GM23338 (cell line): Measurements from ENCODE around the gene TFB2M. TPM values are rescaled to one million over a fixed set of nuclear protein-coding genes. Genes with fewer than 3 reads are reported as not detected.

ENCODE experiments used
- ATAC-seq: fragments of 200-7000 bp; cut with Tn5 transposase; 3 replicates; pipeline ENCODE4 v1.9.1; 2020
- DNase-seq: peaks from one replicate; pipeline ENCODE4 v3.0.0-alpha.2; 2015; ENCODE audit warnings: low spot score
- H2AFZ ChIP-seq: fragments of 200-600 bp; sonication (generic); 2 replicates; pipeline ENCODE4 v1.8.0; 2016; ENCODE audit warnings: antibody characterized with exemption, mild to moderate bottlenecking, moderate library complexity
- H3F3A ChIP-seq: fragments of 200-600 bp; sonication (generic); replicated peaks from 2 replicates; pipeline ENCODE4 v1.8.0; 2017; ENCODE audit warnings: antibody characterized with exemption, mixed run types, low read depth
- H3K27ac ChIP-seq: fragments of 200-600 bp; sonication (generic); 2 replicates; pipeline ENCODE4 v1.6.1; 2016; ENCODE audit warnings: low read depth
- H3K27me3 ChIP-seq: fragments of 200-600 bp; sonication (generic); 2 replicates; pipeline ENCODE4 v1.8.0; 2016; ENCODE audit warnings: mild to moderate bottlenecking, mixed run types, moderate library complexity; ENCODE audit not compliant: insufficient read depth
- H3K36me3 ChIP-seq: fragments of 200-600 bp; sonication (generic); 2 replicates; pipeline ENCODE4 v1.8.0; 2016; ENCODE audit warnings: mild to moderate bottlenecking; ENCODE audit not compliant: insufficient read depth
- H3K4me1 ChIP-seq: fragments of 200-600 bp; sonication (generic); 2 replicates; pipeline ENCODE4 v1.8.0; 2016; ENCODE audit warnings: mild to moderate bottlenecking, moderate library complexity; ENCODE audit not compliant: insufficient read depth
- H3K4me2 ChIP-seq: fragments of 200-600 bp; sonication (generic); 2 replicates; pipeline ENCODE4 v1.7.1; 2017; ENCODE audit warnings: mixed run types
- H3K4me3 ChIP-seq: fragments of 200-600 bp; sonication (generic); 2 replicates; pipeline ENCODE4 v1.6.1; 2016; ENCODE audit warnings: mixed run types
- H3K79me2 ChIP-seq: fragments of 200-600 bp; sonication (generic); replicated peaks from 2 replicates; pipeline ENCODE4 v1.8.0; 2017; ENCODE audit warnings: mild to moderate bottlenecking; ENCODE audit not compliant: insufficient read depth
- H3K9me2 ChIP-seq: fragments of 200-600 bp; sonication (generic); 2 replicates; pipeline ENCODE4 v1.8.0; 2017; ENCODE audit not compliant: insufficient read depth
- H4K20me1 ChIP-seq: fragments of 200-600 bp; sonication (generic); replicated peaks from 2 replicates; pipeline ENCODE4 v1.8.0; 2017; ENCODE audit warnings: mild to moderate bottlenecking; ENCODE audit not compliant: insufficient read depth
- H3K27ac Mint-ChIP-seq: 2 replicates; pipeline ENCODE4 v1.8.0; 2020; ENCODE audit warnings: inconsistent platforms, mild to moderate bottlenecking, moderate library complexity, mixed read lengths
- H3K27me3 Mint-ChIP-seq: 3 replicates; pipeline ENCODE4 v1.8.0; 2022; ENCODE audit warnings: low read depth, mild to moderate bottlenecking, moderate library complexity, mixed read lengths, inconsistent platforms; ENCODE audit not compliant: insufficient read depth, poor library complexity
- H3K36me3 Mint-ChIP-seq: 3 replicates; pipeline ENCODE4 v1.8.0; 2021; ENCODE audit warnings: low read depth, mild to moderate bottlenecking, inconsistent platforms, moderate library complexity, mixed read lengths
- H3K4me1 Mint-ChIP-seq: 3 replicates; pipeline ENCODE4 v1.8.0; 2020; ENCODE audit warnings: mild to moderate bottlenecking, inconsistent platforms, mixed read lengths
- H3K4me3 Mint-ChIP-seq: 3 replicates; pipeline ENCODE4 v1.8.0; 2021; ENCODE audit warnings: moderate library complexity, mild to moderate bottlenecking, inconsistent platforms, mixed read lengths
- H3K9me3 Mint-ChIP-seq: 3 replicates; pipeline ENCODE4 v1.8.0; 2020; ENCODE audit warnings: moderate library complexity, mild to moderate bottlenecking, inconsistent platforms, mixed read lengths
- CREB1 ChIP-seq: fragments of 250-450 bp; sonication (Bioruptor Pico); IDR thresholded peaks from 2 replicates; pipeline ENCODE4 v1.5.0; 2020; ENCODE audit warnings: low read depth, mild to moderate bottlenecking, moderate library complexity
- EZH2phosphoT487 ChIP-seq: fragments of 200-600 bp; sonication (generic); IDR thresholded peaks from one replicate; pipeline ENCODE4 v1.8.1; 2018; ENCODE audit warnings: antibody characterized with exemption; ENCODE audit not compliant: unreplicated experiment
- POLR2AphosphoS5 ChIP-seq: IDR thresholded peaks from 2 replicates; pipeline ENCODE4 v1.6.1; 2016; ENCODE audit warnings: antibody characterized with exemption, low read depth
- STAT1 ChIP-seq: IDR thresholded peaks from one replicate; pipeline ENCODE4 v1.6.1; 2016; ENCODE audit warnings: antibody characterized with exemption; ENCODE audit not compliant: unreplicated experiment
- ZNF114 ChIP-seq: fragments of 250-450 bp; sonication (Bioruptor Pico); IDR thresholded peaks from 2 replicates; pipeline ENCODE4 v1.5.0; 2020; ENCODE audit warnings: mild to moderate bottlenecking, moderate library complexity
- ZNF331 ChIP-seq: fragments of 250-450 bp; sonication (Bioruptor Pico); IDR thresholded peaks from 2 replicates; pipeline ENCODE4 v1.5.0; 2020; ENCODE audit warnings: low read depth, mild to moderate bottlenecking, moderate library complexity
- polyA plus RNA-seq: library from polyadenylated mRNA; unstranded; fragments of >200 nt; fragmentation: Nextera tagmentation; extraction: Ambion mirVana; gene quantifications from 2 replicates; pipeline ENCODE4 v1.2.1, GENCODE V29; 2016
- total RNA-seq: library from RNA; depleted of rRNA; stranded (reverse); fragments of >200 nt; shearing (Covaris generic); gene quantifications from 2 replicates; pipeline ENCODE4 v1.2.3, GENCODE V29; 2014
- TF ChIP-seq, protein P1 (sequence below): IDR thresholded peaks from 2 replicates; pipeline ENCODE4 v1.6.1; 2016; ENCODE audit warnings: antibody characterized with exemption
- TF ChIP-seq, protein P2 (sequence below), 2 experiments: fragments of 200-600 bp in 1 of 2; sonication (generic) in 1 of 2; conservative IDR thresholded peaks; 2 replicates each; pipeline versions ENCODE4 v1.5.1 to v1.6.1; 2016 to 2017; ENCODE audit warnings: antibody characterized with exemption in 2 of 2, low read depth in 2 of 2, mild to moderate bottlenecking in 2 of 2, moderate library complexity in 1 of 2
- TF ChIP-seq, protein P3 (sequence below): fragments of 250-450 bp; sonication (Bioruptor Pico); IDR thresholded peaks from 2 replicates; pipeline ENCODE4 v1.5.0; 2020; ENCODE audit warnings: mild to moderate bottlenecking, moderate library complexity

TFB2M gene
- total and polyA plus RNA-seq, 2 experiments from 2014 or later = 18.7 to 24.9 TPM

- ATAC-seq (peak; percentile 88), DNase-seq (peak; percentile 91)
- H3K27me3 ChIP-seq = peaks cover 5% of the 10 kb centered on the region; the same call in 1 of the 2 replicates
- no peaks in the 10 kb centered on the region; the same call in 1 of the 2 replicates for H3K36me3 ChIP-seq
- peak within 1 kb of the TSS; percentile 98 for H2AFZ ChIP-seq
- H3K27ac ChIP-seq = no peak within 1 kb of the TSS
- peaks cover 15% of the 10 kb centered on the region for H3K27me3 Mint-ChIP-seq
- peaks cover 6% of the 10 kb centered on the region; the same call in 1 of the 3 replicates for H3K9me3 Mint-ChIP-seq
- H3K4me3 ChIP-seq = peak within 1 kb of the TSS; percentile 80
- H3K4me1 Mint-ChIP-seq = peaks cover 13% of the 10 kb centered on the region
- H3K27ac Mint-ChIP-seq = peak within 1 kb of the TSS; percentile 94
- TF ChIP-seq ZNF114 = no peak
- peak; percentile 82 for TF ChIP-seq POLR2AphosphoS5
- TF ChIP-seq, protein P1, sequence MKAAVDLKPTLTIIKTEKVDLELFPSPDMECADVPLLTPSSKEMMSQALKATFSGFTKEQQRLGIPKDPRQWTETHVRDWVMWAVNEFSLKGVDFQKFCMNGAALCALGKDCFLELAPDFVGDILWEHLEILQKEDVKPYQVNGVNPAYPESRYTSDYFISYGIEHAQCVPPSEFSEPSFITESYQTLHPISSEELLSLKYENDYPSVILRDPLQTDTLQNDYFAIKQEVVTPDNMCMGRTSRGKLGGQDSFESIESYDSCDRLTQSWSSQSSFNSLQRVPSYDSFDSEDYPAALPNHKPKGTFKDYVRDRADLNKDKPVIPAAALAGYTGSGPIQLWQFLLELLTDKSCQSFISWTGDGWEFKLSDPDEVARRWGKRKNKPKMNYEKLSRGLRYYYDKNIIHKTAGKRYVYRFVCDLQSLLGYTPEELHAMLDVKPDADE = peak; percentile 7; the same call in 1 of the 2 replicates
- no peaks in the 10 kb centered on the region; the same call in 2 of the 3 replicates for H3K36me3 Mint-ChIP-seq
- H3K9me2 ChIP-seq = no peaks in the 10 kb centered on the region
- H3F3A ChIP-seq = no peaks in the 10 kb centered on the region
- peak within 1 kb of the TSS; percentile 94 for H3K4me3 Mint-ChIP-seq
- peak within 1 kb of the TSS; percentile 88 for H3K4me2 ChIP-seq
- peaks cover 7% of the 10 kb centered on the region for H3K4me1 ChIP-seq
- peaks cover 29% of the 10 kb centered on the region for H3K79me2 ChIP-seq
- 0 out of 2 replicates have a peak, but pooled peaks cover 4% of the 10 kb centered on the region for H4K20me1 ChIP-seq
These were observed 59.2 kb downstream of the TFB2M start, which contains the start of gene SMYD3 for GRCh38 chr1:246506674-246507481. TSS of gene SMYD3 (minus strand) at chr1:246507279.

- Histone ChIP-seq H3K4me1 (peaks cover 7% of the 10 kb centered on the region), H3K4me2 (peak overlapping the region; percentile 88), H3F3A (no peaks in the 10 kb centered on the region), H3K9me2 (no peaks in the 10 kb centered on the region), H3K27me3 (peaks cover 5% of the 10 kb centered on the region; the same call in 1 of the 2 replicates), H2AFZ (peak overlapping the region; percentile 84), H3K27ac (no peak overlapping the region), H3K4me3 (peak overlapping the region; percentile 80), H3K36me3 (no peaks in the 10 kb centered on the region; the same call in 1 of the 2 replicates), H4K20me1 (0 out of 2 replicates have a peak, but pooled peaks cover 4% of the 10 kb centered on the region), H3K79me2 (peaks cover 34% of the 10 kb centered on the region)
- peaks cover 15% of the 10 kb centered on the region for H3K27me3 Mint-ChIP-seq
- peaks cover 5% of the 10 kb centered on the region; the same call in 1 of the 3 replicates for H3K9me3 Mint-ChIP-seq
- H3K4me3 Mint-ChIP-seq = peak overlapping the region; percentile 94
- peaks cover 13% of the 10 kb centered on the region for H3K4me1 Mint-ChIP-seq
- ATAC-seq (peak; percentile 42), DNase-seq (no peak)
- H3K27ac Mint-ChIP-seq = peak overlapping the region; percentile 9
- H3K36me3 Mint-ChIP-seq = no peaks in the 10 kb centered on the region; the same call in 2 of the 3 replicates
- TF ChIP-seq, protein P1 = no peak
- TF ChIP-seq ZNF114 = no peak
- TF ChIP-seq POLR2AphosphoS5 = no peak
- TF ChIP-seq, protein P2, sequence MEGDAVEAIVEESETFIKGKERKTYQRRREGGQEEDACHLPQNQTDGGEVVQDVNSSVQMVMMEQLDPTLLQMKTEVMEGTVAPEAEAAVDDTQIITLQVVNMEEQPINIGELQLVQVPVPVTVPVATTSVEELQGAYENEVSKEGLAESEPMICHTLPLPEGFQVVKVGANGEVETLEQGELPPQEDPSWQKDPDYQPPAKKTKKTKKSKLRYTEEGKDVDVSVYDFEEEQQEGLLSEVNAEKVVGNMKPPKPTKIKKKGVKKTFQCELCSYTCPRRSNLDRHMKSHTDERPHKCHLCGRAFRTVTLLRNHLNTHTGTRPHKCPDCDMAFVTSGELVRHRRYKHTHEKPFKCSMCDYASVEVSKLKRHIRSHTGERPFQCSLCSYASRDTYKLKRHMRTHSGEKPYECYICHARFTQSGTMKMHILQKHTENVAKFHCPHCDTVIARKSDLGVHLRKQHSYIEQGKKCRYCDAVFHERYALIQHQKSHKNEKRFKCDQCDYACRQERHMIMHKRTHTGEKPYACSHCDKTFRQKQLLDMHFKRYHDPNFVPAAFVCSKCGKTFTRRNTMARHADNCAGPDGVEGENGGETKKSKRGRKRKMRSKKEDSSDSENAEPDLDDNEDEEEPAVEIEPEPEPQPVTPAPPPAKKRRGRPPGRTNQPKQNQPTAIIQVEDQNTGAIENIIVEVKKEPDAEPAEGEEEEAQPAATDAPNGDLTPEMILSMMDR (conservative IDR thresholded peaks at IDR 0.05; ENCODE audit: low read depth in 2 of 2) = no peak
- TF ChIP-seq ZNF331 = no peak
- TF ChIP-seq, protein P3, sequence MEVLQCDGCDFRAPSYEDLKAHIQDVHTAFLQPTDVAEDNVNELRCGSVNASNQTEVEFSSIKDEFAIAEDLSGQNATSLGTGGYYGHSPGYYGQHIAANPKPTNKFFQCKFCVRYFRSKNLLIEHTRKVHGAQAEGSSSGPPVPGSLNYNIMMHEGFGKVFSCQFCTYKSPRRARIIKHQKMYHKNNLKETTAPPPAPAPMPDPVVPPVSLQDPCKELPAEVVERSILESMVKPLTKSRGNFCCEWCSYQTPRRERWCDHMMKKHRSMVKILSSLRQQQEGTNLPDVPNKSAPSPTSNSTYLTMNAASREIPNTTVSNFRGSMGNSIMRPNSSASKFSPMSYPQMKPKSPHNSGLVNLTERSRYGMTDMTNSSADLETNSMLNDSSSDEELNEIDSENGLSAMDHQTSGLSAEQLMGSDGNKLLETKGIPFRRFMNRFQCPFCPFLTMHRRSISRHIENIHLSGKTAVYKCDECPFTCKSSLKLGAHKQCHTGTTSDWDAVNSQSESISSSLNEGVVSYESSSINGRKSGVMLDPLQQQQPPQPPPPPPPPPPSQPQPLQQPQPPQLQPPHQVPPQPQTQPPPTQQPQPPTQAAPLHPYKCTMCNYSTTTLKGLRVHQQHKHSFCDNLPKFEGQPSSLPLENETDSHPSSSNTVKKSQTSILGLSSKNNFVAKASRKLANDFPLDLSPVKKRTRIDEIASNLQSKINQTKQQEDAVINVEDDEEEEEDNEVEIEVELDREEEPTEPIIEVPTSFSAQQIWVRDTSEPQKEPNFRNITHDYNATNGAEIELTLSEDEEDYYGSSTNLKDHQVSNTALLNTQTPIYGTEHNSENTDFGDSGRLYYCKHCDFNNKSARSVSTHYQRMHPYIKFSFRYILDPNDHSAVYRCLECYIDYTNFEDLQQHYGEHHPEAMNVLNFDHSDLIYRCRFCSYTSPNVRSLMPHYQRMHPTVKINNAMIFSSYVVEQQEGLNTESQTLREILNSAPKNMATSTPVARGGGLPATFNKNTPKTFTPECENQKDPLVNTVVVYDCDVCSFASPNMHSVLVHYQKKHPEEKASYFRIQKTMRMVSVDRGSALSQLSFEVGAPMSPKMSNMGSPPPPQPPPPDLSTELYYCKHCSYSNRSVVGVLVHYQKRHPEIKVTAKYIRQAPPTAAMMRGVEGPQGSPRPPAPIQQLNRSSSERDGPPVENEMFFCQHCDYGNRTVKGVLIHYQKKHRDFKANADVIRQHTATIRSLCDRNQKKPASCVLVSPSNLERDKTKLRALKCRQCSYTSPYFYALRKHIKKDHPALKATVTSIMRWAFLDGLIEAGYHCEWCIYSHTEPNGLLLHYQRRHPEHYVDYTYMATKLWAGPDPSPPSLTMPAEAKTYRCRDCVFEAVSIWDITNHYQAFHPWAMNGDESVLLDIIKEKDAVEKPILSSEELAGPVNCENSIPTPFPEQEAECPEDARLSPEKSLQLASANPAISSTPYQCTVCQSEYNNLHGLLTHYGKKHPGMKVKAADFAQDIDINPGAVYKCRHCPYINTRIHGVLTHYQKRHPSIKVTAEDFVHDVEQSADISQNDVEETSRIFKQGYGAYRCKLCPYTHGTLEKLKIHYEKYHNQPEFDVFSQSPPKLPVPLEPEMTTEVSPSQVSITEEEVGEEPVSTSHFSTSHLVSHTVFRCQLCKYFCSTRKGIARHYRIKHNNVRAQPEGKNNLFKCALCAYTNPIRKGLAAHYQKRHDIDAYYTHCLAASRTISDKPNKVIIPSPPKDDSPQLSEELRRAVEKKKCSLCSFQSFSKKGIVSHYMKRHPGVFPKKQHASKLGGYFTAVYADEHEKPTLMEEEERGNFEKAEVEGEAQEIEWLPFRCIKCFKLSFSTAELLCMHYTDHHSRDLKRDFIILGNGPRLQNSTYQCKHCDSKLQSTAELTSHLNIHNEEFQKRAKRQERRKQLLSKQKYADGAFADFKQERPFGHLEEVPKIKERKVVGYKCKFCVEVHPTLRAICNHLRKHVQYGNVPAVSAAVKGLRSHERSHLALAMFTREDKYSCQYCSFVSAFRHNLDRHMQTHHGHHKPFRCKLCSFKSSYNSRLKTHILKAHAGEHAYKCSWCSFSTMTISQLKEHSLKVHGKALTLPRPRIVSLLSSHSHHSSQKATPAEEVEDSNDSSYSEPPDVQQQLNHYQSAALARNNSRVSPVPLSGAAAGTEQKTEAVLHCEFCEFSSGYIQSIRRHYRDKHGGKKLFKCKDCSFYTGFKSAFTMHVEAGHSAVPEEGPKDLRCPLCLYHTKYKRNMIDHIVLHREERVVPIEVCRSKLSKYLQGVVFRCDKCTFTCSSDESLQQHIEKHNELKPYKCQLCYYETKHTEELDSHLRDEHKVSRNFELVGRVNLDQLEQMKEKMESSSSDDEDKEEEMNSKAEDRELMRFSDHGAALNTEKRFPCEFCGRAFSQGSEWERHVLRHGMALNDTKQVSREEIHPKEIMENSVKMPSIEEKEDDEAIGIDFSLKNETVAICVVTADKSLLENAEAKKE (CRISPR knock-in tag) = no peak
- no peak for TF ChIP-seq CREB1
- no peak for TF ChIP-seq STAT1
- no peak for TF ChIP-seq EZH2phosphoT487
These were observed 59.7 kb downstream of the TFB2M start for GRCh38 chr1:246506367-246506673.
